ENCODE data around the gene RFX5. TPM values are rescaled to one million over a fixed set of nuclear protein-coding genes. Genes with fewer than 3 reads are reported as not detected.

The RFX5 gene
- total and polyA plus RNA-seq, 2 of the 13 experiments (the other 11 are each of a cell fraction or from before 2014, with no cell fraction given) = 17.9 to 36.2 TPM

- peaks cover 18% of the 10 kb centered on the region for H3K4me1 ChIP-seq (ENCODE audit: insufficient read depth, low read length)
- FAIRE-seq (no peak), ATAC-seq (no peak), DNase-seq (ENCODE audit: low spot score) (no peak)
- peaks cover 2 to 6% of the 10 kb centered on the region in 2 experiments; a peak in 1 of 5 replicates for H3K27me3 ChIP-seq (ENCODE audit: control insufficient read depth in 1 of 2, insufficient read depth in 2 of 2, low read length in 2 of 2)
- POLR2A ChIA-PET = no interaction called here
- intact Hi-C loops (cut with micrococcal nuclease; ENCODE audit: unreplicated experiment) (no loop called here), in situ Hi-C loops (cut with HindIII; ENCODE audit: extremely low pct_ligation_motif_present, low pct_unique_long_range_greater_than_20kb) (no loop called here)
- no peaks in the 10 kb centered on the region for H4K20me1 ChIP-seq (ENCODE audit: insufficient read depth, low read length)
- no peak overlapping the region for H2AFZ ChIP-seq (ENCODE audit: low read length)
- CTCF ChIA-PET (ENCODE audit: low intra/inter-chr PET ratio, low total read pairs) = no interaction called here
- no peaks in the 10 kb centered on the region for H3K79me2 ChIP-seq (ENCODE audit: insufficient read depth, low read length)
- no peak overlapping the region for H3K4me2 ChIP-seq (ENCODE audit: low read depth, low read length)
- no peaks in the 10 kb centered on the region for H3K36me3 ChIP-seq (replicated peaks in 1 of 2; ENCODE audit: control insufficient read depth in 1 of 2, insufficient read depth in 2 of 2, low read length in 2 of 2)
- no peak overlapping the region for H3K4me3 ChIP-seq (replicated peaks in 1 of 3; ENCODE audit: insufficient read depth in 1 of 3, low read depth in 2 of 3, low read length in 3 of 3)
- H3K9me3 ChIP-seq (ENCODE audit: low read length) = no peaks in the 10 kb centered on the region
- H3K27ac ChIP-seq (ENCODE audit: extremely low read length, insufficient read depth, low read length) = no peak overlapping the region
- no peak for TF ChIP-seq CREB1 (IDR thresholded peaks at IDR 0.05)
- TF ChIP-seq CREB1 (CRISPR knock-in tag; IDR thresholded peaks at IDR 0.05) = no peak
- TF ChIP-seq EHMT2 (IDR thresholded peaks at IDR 0.05; ENCODE audit: borderline replicate concordance, low read depth, low read length) = no peak
- TF ChIP-seq MBD4 (IDR thresholded peaks at IDR 0.05; ENCODE audit: borderline replicate concordance, low read length) = no peak
- TF ChIP-seq ZBTB4 (CRISPR knock-in tag; IDR thresholded peaks at IDR 0.05; ENCODE audit: borderline replicate concordance) = no peak
- TF ChIP-seq MBNL3 (CRISPR knock-in tag; conservative IDR thresholded peaks at IDR 0.05) = no peak
- TF ChIP-seq HNRNPL (IDR thresholded peaks at IDR 0.05; ENCODE audit: low read depth, low read length) = no peak
- TF ChIP-seq CHD4 (IDR thresholded peaks at IDR 0.05; ENCODE audit: borderline replicate concordance, low read length) = no peak
- TF ChIP-seq SNAI1 (CRISPR knock-in tag; IDR thresholded peaks at IDR 0.05; ENCODE audit: borderline replicate concordance) = no peak
- TF ChIP-seq KDM4B (CRISPR knock-in tag; IDR thresholded peaks at IDR 0.05) = no peak
- TF ChIP-seq MYC (CRISPR knock-in tag; IDR thresholded peaks at IDR 0.05; ENCODE audit: borderline replicate concordance) = no peak
- no peak for TF ChIP-seq ZNF281 (CRISPR knock-in tag; IDR thresholded peaks at IDR 0.05; ENCODE audit: borderline replicate concordance)
- H3K9ac ChIP-seq (ENCODE audit: insufficient read depth, low read depth, low read length) = no peak overlapping the region
- BruUV-seq (replicated peaks) = no TSS peak
- 33% methylated on average over 3 of the region's 3 CpGs for WGBS (ENCODE audit: low lambda C conversion rate)
These were observed 30.3 kb upstream of the RFX5 start for GRCh38 chr1:151377150-151377884.

Data from HepG2 (cell line).